Adrenal gland (tissue), 5 donors: ENCODE data around the gene ZNF296.

ENCODE experiments used
- POLR2A ChIP-seq, 2 donors: fragments of 450-650 bp; IDR thresholded peaks; one replicate each; pipeline ENCODE4 v1.6.1; 2017; ENCODE audit warnings: antibody characterized with exemption in 2 of 2, mild to moderate bottlenecking in 2 of 2, moderate library complexity in 1 of 2
- TF ChIP-seq, protein P1 (sequence below), 6 experiments: fragments of 450-650 bp in 4 of 6; fragments of 200-600 bp in 2 of 6; sonication (generic) in 1 of 6; IDR thresholded peaks; 1 replicate in 5 of 6; 2 replicates in 1 of 6; pipeline versions ENCODE4 v1.5.1 to v1.8.0; 2016 to 2021; ENCODE audit warnings: antibody characterized with exemption in 6 of 6, mild to moderate bottlenecking in 2 of 6, moderate library complexity in 1 of 6
- donor health status: DM: no; HTN: no; CAD: no.

- no peak for TF ChIP-seq POLR2A (IDR thresholded peaks at IDR 0.05)
- TF ChIP-seq, protein P1, sequence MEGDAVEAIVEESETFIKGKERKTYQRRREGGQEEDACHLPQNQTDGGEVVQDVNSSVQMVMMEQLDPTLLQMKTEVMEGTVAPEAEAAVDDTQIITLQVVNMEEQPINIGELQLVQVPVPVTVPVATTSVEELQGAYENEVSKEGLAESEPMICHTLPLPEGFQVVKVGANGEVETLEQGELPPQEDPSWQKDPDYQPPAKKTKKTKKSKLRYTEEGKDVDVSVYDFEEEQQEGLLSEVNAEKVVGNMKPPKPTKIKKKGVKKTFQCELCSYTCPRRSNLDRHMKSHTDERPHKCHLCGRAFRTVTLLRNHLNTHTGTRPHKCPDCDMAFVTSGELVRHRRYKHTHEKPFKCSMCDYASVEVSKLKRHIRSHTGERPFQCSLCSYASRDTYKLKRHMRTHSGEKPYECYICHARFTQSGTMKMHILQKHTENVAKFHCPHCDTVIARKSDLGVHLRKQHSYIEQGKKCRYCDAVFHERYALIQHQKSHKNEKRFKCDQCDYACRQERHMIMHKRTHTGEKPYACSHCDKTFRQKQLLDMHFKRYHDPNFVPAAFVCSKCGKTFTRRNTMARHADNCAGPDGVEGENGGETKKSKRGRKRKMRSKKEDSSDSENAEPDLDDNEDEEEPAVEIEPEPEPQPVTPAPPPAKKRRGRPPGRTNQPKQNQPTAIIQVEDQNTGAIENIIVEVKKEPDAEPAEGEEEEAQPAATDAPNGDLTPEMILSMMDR (IDR thresholded peaks at IDR 0.05) = no peak
These were observed 39.7 kb upstream of the ZNF296 start for GRCh38 chr19:45115809-45116615.
